NK-92 (cell line): Measurements from ENCODE around the gene PHYHD1.

Source experiments
- DNase-seq: peaks from one replicate; lab custom pipeline; 2025; ENCODE audit not compliant: unreplicated experiment; lab: John Stamatoyannopoulos, UW

PHYHD1 gene

DNA sequence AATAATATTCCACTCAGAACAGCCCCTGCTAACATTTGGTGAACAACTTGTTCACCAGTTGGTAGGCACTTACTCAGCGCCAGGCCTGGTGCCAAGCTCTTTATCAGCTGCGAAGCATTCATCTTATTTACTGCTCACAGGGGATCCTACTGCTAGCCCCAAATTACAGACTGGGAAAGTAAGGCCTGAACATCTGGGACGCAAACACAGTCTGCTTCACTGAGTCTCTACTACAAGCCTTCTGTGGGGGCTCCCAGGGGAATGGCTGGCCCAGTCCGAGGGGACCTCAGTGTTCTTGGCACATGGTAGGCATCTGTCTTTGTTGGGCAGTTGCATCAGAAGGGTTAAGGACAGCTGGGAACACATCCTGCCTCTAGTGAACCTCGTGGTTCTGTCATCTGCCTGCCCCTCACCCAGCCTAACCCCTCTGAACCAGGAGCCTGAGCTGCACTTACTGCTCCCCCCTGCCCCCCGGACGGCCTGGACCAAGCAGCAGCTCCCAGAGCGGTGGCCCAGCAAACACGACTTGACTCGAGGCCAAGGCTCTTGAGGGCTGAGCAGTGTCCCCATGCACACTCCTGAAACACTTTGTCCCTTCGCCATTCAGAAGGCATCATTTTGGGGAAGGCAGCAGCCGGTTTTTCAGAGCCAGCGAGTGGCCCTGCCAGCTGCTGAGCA is at the start of gene PHYHD1:
PHYHD1 (plus strand) TSS at position 602 of the 678 bp plus-strand sequence. CDS start 1,342 bp downstream, outside the sequence.
- DNase-seq = no peak

DNA sequence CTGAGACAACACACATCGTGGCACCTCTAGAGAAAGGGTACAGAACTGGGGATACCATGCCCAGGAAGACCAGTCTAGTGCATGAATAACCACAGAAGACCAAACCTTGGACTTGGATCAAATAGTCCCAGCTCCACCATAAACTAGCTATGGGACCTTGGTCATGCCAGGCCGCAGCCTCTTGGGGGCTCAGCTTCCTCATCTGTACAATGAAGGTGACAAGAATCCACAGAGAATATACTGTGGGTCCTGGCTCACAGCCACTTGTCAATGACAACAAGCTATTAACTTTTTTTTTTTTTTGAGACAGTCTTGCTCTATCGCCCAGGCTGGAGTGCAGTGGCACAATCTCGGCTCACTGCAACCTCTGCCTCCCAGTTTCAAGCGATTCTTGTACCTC is 42.9 kb upstream of the PHYHD1 start:
- DNase-seq = no peak

GRCh38 chr9:128881884-128882676 is 38.7 kb upstream of the PHYHD1 start, which contains the start of the genes KYAT1 and LRRC8A:
Gene KYAT1 (minus strand): TSS chr9:128881950. CDS start chr9:128845405, 36,545 bp downstream.
Gene LRRC8A (plus strand): TSS chr9:128882133. CDS start chr9:128907165, 25,032 bp downstream.
- DNase-seq = peak; percentile 80

DNA sequence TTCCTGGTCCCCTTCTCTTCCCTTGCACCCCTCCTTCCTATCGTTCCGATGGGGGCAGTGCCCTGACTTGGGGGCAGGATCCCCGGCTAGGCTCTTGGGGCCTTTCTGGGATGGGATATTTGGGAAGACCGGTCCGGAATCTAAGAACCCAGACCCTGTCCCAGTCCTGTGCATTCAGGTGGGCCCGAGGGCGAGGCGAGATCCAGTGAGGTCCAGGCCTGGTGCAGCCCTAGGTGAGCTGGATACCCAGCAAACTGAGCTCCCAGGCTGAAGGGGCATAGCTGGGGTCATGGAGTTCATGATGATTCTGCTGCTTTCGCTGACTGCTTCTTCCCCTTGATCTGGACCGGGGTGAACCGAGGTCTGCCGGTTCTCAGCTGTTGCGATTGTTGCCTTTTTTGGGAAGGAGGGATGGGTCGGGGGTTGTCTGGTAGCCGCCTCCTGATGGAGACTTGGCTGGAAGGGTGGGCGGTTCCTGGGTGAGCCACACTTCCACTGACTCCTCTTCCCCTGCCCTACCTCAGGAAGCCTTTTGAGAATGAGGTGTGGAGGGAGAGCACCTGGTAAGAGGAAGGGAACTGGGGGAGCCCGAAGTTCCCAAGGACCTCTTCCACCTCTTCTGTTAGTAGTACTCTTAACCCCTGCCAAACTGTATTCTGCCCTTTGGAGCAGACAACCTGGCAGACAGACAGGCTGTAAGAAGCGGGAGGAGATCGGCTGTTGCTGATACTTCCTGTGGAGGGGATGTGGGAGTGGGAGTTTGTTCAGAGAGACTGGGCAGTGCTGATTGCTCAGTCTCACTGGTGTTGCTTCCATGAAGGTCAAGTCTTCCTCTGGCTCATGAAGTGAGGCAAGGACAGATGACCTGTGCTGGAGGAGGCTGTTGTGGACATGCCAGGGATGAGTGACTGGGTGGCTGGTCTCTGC is 37.8 kb upstream of the PHYHD1 start:
- no peak for DNase-seq

- no peak for DNase-seq
These were observed 36.6 kb upstream of the PHYHD1 start for GRCh38 chr9:128884164-128884563.

GRCh38 chr9:128885376-128885775 is 35.4 kb upstream of the PHYHD1 start:
- no peak for DNase-seq

DNA sequence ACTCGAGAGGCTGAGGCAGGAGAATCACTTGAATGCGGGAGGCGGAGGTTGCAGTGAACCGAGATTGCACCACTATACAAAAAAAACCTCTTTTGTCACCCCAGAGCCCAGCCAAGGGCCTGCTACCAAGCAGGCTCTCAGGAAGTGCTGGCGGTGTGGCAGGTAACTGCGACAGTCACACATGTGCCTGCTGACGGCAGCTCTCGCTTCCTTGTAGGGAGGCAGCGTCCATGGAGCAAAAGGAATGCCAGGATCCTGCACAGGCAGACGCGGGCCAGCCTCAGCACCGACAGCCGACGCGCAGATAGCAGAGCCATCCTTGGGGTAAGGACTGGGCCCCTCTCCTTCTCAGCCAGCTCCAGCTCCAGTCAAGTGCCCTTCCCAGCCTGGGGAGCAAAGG is 35.0 kb upstream of the PHYHD1 start:
- no peak for DNase-seq

DNA sequence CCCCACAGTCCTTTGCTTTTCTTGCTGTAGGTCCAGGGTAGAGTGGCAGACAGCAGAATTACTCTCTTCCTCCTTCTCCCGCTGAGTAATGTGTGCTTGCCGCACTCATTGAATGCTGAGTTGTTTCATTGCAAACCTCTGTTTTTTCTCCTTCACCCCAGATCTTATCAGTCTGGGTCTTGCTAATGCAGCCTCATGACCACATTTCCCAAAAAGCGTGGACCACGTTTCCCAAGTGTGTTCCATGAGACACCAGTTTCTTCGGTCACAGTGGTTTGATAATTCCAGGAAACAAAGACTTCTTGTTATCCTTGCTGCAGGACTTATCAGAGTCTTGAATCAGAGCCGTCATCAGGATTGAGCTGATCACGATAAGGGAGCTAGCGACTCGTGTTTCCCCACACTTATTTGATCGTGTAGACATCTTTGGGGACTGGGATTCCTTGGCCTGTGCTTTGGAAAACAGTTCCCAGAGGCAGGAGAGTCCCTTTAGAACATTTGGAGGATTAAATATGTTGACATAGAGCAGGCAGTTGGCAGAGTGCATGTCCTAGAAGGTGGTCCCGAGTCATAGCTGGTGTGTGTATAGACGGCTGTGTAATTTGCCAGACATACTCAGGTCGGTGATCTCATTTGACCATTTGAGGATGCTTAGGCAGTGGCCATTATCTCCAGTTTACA is 34.4 kb upstream of the PHYHD1 start:
- no peak for DNase-seq

GRCh38 chr9:128887049-128887448 is 33.7 kb upstream of the PHYHD1 start:
- no peak for DNase-seq

DNA sequence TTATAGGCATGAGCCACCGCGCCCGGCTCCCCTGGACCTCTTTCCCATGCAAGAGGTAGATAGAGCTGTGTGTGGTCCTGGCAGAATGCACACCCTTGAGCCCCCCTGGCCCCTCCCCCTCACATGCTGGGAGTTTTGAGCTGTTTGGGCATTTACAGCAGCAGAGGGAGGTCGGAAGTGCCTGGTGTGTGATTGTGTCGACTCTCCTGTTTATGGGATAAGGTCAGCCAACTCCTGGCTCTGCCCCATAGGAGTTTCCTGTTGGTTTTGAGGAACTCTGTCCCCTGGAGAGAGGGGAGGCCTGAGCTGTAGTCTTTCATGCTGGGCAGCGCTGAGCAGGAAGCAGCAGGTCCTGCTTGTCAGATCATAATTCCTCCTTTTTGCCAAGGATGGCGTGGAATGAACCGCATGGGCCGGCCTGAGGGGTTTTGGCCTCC is 32.9 kb upstream of the PHYHD1 start:
- no peak for DNase-seq

DNA sequence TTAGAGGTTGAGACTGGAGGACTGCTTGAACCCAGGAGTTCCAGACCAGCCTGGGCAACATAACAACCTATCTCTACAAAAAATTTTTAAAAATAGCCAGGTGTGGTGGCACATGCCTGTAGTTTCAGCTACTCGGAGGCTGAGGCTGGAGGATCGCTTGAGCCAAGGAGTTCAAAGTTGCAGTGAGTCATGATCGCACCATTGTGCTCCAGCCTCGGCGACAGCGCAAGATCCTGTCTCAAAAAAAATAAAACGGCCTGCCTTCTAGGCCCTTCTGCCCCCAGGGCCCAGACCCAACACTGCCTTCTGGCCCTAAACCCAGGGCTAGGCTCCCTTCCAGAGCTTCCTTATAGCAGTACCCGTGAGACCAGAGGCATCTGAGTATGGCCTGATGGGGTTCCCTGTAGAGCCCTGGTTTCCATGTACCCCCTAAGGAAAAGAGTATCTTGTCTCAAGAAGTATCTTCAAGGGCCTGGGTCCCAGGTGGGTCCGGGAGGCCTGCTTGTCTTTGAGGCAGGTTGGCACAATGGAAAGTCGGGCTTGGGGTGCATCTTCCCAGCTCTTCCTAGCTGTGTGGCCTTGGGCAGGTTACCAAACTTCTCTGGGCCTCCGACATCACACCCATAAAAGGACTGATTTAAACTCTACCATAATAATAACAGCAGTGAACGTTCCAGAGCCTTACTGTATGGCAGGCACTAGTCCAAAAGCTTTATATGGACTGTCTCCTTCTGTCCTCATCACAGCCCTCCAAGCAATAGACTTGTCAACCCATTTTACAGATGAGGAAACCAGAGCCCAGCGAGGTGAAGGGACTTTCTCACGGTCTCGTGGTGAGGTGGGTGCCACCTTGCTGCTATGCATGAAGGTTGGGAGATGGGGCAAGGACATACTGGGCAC is 29.2 kb upstream of the PHYHD1 start:
- no peak for DNase-seq

DNA sequence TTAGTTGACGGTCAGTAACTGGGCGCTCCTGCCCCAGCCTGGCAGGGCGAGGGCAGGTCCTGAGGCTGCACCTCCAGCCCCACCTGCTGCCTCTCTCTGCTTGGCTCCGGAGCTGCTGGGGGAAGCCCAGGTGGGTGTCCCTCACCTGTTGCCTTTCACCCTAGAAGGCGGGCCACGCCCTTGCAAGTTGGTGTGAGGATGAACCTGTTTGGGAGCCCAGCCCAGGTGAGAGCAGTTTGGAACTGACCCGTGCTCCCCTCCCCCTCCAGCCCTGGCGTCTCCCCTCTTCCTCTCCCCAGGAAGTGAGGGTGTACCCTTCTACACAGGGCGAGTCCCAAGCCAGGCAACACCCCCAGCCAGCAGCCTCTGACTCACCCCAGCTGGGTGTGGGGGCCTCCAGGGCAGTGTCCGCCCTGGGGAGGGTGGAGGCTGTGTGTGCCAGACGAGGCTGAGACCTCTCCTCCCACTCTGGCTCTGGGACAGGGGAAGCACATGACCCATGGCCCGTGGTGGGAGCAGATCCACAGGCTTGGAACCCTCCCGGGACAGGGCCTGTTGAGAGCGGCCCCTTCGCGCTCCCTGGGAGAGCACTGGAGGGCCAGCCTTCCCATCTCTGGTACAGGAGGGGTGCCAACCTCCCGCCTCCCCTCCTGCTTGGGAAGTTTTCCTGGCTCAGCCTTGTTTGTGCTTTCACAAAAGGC is 28.4 kb upstream of the PHYHD1 start:
- DNase-seq = no peak

- no peak for DNase-seq
These were observed 27.4 kb upstream of the PHYHD1 start for GRCh38 chr9:128893354-128893753.

DNA sequence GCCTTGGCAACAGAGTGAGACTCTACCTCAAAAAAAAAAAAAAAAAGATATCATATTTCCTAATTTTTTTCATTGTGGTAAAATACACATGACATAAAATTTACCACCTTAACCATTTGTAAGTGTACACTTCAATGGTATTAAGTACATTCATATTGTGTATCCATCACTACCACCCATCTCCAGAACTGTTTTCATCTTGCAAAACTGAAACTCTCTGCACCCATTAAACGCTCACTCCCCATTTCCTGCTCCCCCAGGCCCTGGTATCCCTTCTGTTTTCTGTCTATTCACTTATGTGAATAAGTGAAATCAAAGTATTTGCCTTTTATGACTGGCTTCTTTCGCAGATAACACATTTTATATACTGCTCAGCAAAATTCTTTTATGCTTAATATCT is 26.0 kb upstream of the PHYHD1 start:
- no peak for DNase-seq

DNA sequence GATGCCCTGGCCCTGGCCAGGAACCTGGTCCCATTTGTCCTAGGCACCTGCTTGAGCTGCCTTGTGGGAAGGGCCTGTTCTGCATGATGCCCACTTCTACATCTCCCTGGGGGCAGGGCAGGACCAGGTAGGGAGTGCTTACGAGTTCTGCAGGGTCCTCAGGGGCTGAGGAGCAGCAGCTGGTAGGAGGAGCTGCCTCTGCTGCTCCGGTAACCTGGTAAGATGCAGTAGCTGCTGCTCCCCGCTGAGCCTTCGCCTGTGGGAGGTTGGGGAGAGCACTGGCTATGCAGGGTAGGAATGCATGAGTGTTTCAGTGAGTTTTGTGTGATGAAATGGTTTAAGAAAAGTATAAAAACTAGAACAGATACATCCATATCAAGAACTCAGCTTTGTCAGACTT is 25.2 kb upstream of the PHYHD1 start:
- DNase-seq = no peak

- no peak for DNase-seq
These were observed 22.4 kb upstream of the PHYHD1 start for GRCh38 chr9:128898382-128898781.

DNA sequence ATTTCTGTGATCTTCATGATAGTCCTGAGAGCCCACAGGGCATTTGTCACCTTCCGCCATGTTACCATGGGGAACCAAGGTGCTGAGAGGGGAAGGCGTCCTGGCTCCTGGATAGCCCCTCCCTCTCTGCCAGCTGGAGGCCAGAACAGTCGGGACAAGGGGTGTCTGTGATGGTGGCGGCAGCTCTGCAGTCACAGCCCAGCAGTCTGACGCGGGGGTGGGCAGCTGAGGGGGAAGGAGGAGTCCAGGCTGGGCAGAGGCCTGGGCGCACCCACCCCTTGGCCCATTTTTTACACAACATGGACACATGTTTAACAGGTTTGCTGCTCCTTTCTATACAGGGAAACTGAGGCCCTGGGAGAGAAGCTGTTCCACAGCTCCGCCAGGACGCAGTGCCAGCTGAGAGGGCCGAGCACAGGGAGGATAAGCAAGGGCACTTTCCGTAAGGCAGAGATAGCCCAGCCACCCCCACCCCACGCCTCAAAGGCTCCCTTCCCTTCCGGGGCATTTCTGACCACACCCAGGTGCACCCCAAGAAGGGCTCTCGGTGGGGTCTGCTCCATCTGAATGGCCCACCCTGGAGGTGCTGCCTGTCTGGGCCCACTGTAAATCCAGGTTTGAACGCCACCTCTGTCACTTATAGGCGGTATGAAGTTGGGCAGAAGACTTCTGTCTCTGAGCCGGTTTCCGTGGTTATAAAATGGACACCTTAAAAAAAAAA is 21.8 kb upstream of the PHYHD1 start:
- DNase-seq = no peak

GRCh38 chr9:128899566-128900322 is 21.0 kb upstream of the PHYHD1 start:
- DNase-seq = no peak
